CD4-positive, alpha-beta T cell treated with Interleukin-12 subunit alpha and Interleukin-12 subunit beta, for 1 hour (primary cell): Measurements from ENCODE around the gene GULP1.
"Not testable (repeated sequence)": the region's sequence is repeated elsewhere in the genome, so short reads cannot be mapped to it uniquely, and the experiment has no call there.

ENCODE experiments used
- DNase-seq: peaks from one replicate; pipeline ENCODE4 v3.0.0-alpha.2; 2020

Gene GULP1

DNA sequence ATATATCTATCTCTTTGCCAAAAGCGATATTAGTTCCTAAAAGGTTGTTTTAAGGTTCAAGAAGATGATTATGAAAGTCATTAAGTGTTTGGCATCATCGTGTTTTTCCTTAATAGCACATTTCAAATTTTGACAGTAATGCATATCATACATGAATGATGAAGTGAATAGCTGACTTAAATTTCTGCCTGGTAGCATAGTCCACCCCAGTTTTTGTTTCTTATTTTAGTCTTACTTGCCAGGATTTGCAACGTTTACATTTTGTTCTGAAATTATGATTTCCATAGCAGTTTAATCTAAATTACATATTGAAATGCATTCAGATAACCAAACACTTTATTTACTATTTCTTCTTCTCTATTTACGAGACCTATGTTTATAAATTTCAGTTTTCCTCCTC is 201.1 kb downstream of the GULP1 start:
- no peak for DNase-seq

DNA sequence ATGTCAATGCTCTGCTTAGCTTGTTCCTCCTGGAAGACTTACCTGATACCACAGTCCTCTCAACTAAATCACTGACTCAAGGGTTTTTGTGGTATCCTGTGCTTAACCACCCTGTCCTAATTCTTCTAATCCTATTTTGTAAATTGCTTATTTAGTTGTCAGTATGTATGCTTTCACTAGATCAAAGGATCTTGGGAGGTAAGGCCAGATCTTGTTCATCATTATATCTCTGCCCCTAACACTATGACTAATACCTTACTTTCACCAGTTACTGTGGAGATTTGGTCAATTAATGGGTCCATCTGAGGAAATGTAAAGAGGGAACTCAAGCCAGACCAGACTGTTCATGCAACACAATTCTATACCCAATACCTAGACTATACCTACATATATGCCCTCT is 203.2 kb downstream of the GULP1 start:
- DNase-seq = no peak

DNA sequence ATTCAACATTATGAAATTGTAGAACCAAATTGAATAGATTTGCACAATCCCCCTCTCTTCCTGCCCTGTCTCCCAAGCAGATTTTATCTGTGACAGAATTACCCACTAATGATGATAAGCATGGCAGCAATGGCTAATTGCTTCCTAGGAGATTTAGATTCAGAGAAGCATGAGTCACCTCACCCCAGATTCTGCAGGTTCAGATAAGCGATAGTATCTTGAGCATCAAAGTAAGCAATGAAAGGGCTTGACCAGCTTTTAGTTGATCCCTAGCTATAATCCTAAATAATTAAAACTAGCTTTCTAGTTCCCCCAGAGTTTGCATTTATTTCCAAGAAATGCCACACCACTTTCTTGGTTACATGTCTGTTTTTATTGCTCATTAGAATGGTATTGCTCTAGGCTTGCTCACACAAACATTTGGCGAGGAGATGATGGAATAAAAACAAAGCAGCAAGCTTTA is 204.3 kb downstream of the GULP1 start:
- no peak for DNase-seq

DNA sequence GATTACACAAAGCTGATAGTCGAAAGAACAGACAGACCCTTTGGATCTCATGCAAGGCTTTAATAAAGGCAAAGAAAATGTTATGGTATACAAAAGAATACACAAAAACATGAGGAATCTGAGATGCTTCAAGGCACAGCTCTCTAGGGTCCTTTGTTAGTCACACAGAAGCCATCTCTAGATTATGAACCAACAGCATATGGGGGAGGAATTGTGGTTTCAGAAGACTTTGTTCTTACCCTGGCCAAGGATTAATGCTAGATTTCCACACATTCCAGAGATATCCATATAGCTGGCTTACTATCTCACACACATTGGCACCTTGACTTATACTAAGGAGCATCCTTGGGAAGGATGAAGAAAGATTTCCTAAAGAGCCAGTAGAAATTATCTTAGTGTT is 206.1 kb downstream of the GULP1 start:
- DNase-seq = no peak

- DNase-seq = no peak
These were observed 212.3 kb downstream of the GULP1 start for GRCh38 chr2:188503975-188504374.

DNA sequence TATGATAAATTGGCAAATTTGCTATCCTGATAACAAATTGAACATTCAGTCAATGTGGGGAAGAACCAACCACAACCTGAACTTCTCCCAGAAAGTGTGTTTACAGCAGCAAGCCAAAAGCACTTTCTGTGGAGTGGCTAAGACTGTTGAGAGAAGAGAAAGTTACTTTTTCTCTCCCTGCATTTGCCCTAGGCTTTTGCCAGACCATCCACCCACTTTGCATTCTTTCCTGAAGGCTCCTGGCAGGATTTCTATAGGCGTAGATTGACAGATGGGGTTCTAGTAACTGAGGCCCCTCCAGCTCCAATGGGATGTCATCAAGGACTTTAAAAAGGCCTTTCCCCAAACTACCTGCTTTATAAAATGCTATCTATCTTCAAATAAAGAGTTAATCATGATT is 215.2 kb downstream of the GULP1 start:
- DNase-seq = no peak

DNA sequence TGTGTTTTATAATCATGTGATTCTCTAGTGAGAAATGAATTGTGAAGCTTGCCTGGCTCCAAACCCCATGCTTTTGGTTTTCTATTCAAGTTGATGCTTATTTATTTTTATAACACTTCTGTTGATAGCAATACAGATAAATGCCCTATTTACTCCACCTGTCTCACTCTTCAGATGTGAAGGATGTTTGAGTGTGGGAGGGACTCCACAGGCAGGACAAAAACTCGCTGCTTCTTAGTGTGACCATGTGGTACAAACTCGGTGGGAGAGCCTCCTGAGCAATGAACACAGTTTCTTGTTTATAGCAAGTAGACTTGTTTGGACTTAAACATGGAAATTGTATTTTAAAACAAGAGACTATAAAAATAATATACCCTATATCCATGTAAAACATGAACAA is 219.7 kb downstream of the GULP1 start:
- no peak for DNase-seq

- DNase-seq = no peak
These were observed 220.8 kb downstream of the GULP1 start for GRCh38 chr2:188512456-188512855.

GRCh38 chr2:188515918-188516317 is 224.2 kb downstream of the GULP1 start:
- no peak for DNase-seq

GRCh38 chr2:188517549-188518215 is 226.0 kb downstream of the GULP1 start:
- no peak for DNase-seq

DNA sequence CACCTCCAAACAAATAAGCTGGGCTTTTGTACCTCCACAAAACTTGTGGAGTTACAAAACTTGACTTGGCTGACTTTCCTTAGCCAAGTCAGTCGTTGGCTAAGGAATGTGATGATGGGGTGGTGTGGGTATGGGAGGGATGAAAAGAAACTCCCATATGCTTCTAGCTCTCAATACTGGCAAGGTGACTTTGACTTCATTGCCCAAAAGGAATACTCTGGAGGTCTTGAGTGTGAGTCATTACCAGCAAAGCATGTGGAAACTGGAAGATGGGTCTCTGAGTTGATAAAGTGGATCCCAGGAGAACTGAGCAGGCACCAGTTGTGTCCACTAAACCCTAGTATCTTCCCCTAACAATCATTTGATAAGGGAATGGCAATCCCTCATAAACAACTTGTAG is 226.7 kb downstream of the GULP1 start:
- DNase-seq = no peak

DNA sequence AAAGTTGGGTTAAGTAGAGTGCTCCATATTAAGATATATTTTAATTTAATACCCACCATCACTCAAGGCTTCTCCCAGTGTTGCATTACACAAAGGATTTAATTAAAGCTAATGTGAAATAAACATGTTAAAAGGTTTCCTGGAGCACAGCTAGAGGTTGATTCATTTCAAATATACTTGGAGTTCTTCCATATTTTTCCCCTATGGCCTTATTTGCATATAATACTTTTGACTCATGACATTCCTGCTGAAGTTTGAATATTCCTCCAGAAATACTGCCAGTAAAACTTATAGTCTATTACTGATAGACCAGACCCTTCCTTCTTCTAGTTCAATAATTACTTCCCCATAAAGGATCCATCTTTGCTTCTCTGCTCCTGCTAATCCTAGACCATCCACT is 227.5 kb downstream of the GULP1 start:
- DNase-seq = no peak

DNA sequence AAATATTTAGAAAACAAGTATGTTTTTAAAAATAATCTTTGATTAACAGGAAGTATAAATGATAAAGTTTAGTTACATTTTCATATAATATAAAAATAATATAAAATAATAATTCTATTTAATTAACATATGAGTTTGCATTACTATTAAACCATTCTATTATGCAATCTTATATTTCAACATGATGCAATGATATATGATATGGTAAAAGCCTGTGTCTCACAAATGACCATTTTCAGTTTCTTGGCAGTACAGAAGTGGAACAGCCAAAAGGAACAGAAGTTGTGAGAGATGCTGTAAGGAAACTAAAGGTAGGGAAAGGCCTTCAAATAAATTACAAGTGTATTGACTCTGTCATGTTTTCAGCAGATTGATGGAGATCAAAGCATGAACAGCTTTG is 230.8 kb downstream of the GULP1 start:
- no peak for DNase-seq

GRCh38 chr2:188523919-188524318 is 232.2 kb downstream of the GULP1 start:
- no peak for DNase-seq

GRCh38 chr2:188524519-188525113 is 232.9 kb downstream of the GULP1 start:
- peak; percentile 10 for DNase-seq

DNA sequence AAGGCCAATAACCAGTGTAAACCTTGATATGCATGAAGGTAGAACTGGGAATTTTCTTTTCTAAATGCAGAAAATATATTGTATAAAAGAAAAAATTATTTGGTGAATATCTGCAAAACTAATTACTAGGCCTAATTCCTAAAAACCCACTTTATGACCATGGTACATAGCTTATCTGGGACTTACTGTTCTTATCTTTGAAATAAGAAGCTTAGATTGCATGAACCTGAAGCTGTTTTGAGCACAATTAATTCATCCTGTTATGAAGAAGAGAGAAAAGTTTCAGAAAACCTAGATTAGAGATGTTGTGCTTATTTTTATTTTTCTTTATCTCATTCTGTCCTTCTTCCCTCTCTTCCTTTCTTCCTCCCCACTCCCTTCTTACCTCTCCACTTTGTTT is 235.0 kb downstream of the GULP1 start:
- DNase-seq = no peak

GRCh38 chr2:188527141-188527540 is 235.5 kb downstream of the GULP1 start:
- no peak for DNase-seq

- no peak for DNase-seq
These were observed 235.9 kb downstream of the GULP1 start for GRCh38 chr2:188527581-188527993.

GRCh38 chr2:188529710-188530109 is 238.0 kb downstream of the GULP1 start:
- no peak for DNase-seq

GRCh38 chr2:188534875-188535274 is 243.2 kb downstream of the GULP1 start:
- DNase-seq = no peak

- DNase-seq = no peak
These were observed 260.0 kb downstream of the GULP1 start for GRCh38 chr2:188551671-188552070.

GRCh38 chr2:188557081-188557480 is 265.4 kb downstream of the GULP1 start:
- no peak for DNase-seq

DNA sequence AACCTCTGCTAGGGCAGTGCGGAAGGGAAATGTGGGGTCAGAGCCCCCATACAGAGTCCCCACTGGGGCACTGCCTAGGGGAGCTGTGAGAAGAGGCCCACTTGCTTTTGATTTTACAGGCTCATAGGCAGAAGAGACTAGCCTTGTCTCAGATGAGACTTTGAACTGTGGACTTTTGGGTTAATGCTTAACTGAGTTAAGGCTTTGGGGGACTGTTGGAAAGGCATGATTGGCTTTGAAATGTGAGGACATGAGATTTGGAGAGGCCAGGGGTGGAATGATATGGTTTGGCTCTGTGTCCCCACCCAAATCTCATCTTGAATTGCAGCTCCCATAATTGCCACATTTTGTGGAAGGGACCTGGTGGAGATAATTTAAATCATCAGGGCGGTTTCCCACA is 267.8 kb downstream of the GULP1 start:
- DNase-seq = not testable (repeated sequence)

DNA sequence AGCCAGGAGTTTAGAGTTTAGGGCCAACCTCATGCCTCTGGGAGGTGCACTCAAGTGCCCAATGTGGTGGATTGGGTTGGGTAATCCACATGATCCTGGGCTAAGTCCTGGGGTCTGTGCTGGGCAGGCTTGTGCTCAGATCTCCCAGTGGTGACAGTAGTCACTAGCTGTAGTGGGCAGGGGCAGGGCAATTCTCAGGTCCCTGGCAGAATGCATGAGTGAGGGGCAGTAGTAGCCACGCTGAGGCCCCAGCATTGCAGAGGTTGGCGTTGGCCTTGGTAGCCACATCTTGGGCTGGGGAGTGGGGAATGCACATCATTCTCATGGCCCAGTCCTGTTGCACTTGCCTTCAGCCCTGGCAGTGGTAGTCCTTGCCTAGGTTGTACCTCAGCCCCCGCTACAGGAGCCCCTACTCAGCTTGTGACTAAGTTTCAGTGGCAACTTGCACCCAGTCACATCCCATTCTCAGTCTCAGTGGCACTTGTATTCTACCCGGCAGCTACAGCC is 269.9 kb downstream of the GULP1 start:
- DNase-seq = no peak
